ENCODE measurements around the gene PFKP.

Gene PFKP

GRCh38 chr10:3097160-3097559, 29.8 kb downstream of the PFKP start:
- Histone ChIP-seq H3K9me3 (ENCODE audit: control insufficient read depth, insufficient read depth, low read depth, low read length) (no peaks in the 10 kb centered on the region), H3K27ac (ENCODE audit: extremely low read depth, low read depth, low read length) (no peak overlapping the region), H3K4me1 (ENCODE audit: control insufficient read depth, insufficient read depth, low read length) (peaks cover 13% of the 10 kb centered on the region), H3K36me3 (ENCODE audit: control insufficient read depth in 2 of 2, insufficient read depth in 1 of 2, low read length in 2 of 2) (peaks cover 10 to 33% of the 10 kb centered on the region in 2 experiments; a peak in 2 of 3 replicates), H3K4me3 (ENCODE audit: low read depth, low read length) (no peak overlapping the region)
- 0 out of 2 replicates have a peak, but pooled peaks have one; percentile 14 for TF ChIP-seq EGR2 (tag by site-specific recombination; IDR thresholded peaks at IDR 0.05; ENCODE audit: low read depth)
- TF ChIP-seq KLF8 (tag by site-specific recombination; IDR thresholded peaks at IDR 0.05), result no peak
- ChIA-PET POLR2A (no interaction called here), CTCF (interaction anchor here (0.8 kb wide), 1 partner anchor 22 kb away, joined by 4 read pairs; no protein-coding TSS in a partner anchor)

GRCh38 chr10:3098689-3099088, 31.3 kb downstream of the PFKP start:
- Histone ChIP-seq H3K27ac (ENCODE audit: extremely low read depth, low read depth, low read length) (no peak overlapping the region), H3K36me3 (ENCODE audit: control insufficient read depth in 2 of 2, insufficient read depth in 1 of 2, low read length in 2 of 2) (peaks cover 10 to 42% of the 10 kb centered on the region in 2 experiments; a peak in 2 of 3 replicates), H3K4me1 (ENCODE audit: control insufficient read depth, insufficient read depth, low read length) (peaks cover 13% of the 10 kb centered on the region), H3K9me3 (ENCODE audit: control insufficient read depth, insufficient read depth, low read depth, low read length) (no peaks in the 10 kb centered on the region), H3K4me3 (ENCODE audit: low read depth, low read length) (no peak overlapping the region)
- POLR2A ChIA-PET, result no interaction called here
- TF ChIP-seq, protein P1, sequence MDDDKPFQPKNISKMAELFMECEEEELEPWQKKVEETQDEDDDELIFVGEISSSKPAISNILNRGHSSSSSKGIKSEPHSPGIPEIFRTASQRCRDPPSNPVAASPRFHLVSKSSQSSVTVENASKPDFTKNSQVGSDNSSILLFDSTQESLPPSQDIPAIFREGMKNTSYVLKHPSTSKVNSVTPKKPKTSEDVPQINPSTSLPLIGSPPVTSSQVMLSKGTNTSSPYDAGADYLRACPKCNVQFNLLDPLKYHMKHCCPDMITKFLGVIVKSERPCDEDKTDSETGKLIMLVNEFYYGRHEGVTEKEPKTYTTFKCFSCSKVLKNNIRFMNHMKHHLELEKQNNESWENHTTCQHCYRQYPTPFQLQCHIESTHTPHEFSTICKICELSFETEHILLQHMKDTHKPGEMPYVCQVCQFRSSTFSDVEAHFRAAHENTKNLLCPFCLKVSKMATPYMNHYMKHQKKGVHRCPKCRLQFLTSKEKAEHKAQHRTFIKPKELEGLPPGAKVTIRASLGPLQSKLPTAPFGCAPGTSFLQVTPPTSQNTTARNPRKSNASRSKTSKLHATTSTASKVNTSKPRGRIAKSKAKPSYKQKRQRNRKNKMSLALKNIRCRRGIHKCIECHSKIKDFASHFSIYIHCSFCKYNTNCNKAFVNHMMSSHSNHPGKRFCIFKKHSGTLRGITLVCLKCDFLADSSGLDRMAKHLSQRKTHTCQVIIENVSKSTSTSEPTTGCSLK (tag by site-specific recombination; IDR thresholded peaks at IDR 0.05), result no peak
- TF ChIP-seq PRDM1 (tag by site-specific recombination; IDR thresholded peaks at IDR 0.05), result peak; percentile 39; the same call in 1 of the 2 replicates
- CTCF ChIA-PET, result no interaction called here

DNA sequence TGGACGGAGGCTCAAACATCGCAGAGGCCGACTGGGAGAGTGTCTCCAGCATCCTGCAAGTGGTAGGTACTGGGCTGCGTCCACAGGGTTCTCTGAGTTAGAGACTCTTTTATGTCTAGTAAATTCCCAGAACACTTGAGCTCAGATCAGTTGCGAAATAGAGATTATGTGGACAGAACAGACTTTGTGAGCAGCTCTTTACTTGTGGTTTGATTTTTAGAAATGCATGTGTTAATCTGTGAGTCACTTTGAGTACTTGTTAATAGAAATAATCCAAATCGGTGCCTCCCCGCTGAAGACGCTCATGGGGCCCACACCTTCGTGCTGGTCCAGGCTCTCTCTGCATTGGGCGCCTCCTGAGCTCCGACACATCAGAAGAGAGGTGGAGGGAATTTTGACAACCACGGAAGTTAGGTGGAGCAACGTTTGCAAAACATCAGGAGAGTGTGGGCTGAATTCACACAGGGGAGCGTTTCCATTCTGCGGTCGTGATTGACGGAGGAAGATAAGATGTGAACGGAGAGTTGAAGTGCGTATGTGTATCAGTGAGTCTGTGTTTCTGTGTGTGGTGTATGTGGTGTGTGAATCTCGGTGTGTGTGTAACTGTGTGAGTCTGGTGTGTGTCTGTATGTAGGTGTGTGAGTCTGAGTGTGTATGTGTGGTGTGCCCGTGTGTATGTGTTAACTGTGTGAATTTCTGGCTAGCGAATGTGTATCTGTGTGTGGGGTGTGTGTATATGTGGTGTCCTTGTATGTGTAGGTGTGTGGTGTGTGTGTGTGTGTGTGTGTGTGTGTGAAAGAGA, 32.1 kb downstream of the PFKP start:
- POLR2A ChIA-PET, result no interaction called here
- H3K27ac ChIP-seq (ENCODE audit: extremely low read depth, low read depth, low read length), result no peak overlapping the region
- H3K36me3 ChIP-seq (ENCODE audit: control insufficient read depth in 2 of 2, insufficient read depth in 1 of 2, low read length in 2 of 2), result peaks cover 10 to 50% of the 10 kb centered on the region in 2 experiments; a peak in 2 of 3 replicates
- H3K9me3 ChIP-seq (ENCODE audit: control insufficient read depth, insufficient read depth, low read depth, low read length), result no peaks in the 10 kb centered on the region
- H3K4me3 ChIP-seq (ENCODE audit: low read depth, low read length), result no peak overlapping the region
- CTCF ChIA-PET, result interaction anchor here (1.1 kb wide), 1 partner anchor 21 kb away, joined by 3 read pairs; no protein-coding TSS in a partner anchor
- H3K4me1 ChIP-seq (ENCODE audit: control insufficient read depth, insufficient read depth, low read length), result peaks cover 13% of the 10 kb centered on the region
- peak; percentile 55 for TF ChIP-seq ZFHX2 (tag by site-specific recombination; conservative IDR thresholded peaks at IDR 0.05)
- no peak for TF ChIP-seq ZNF658 (tag by site-specific recombination; IDR thresholded peaks at IDR 0.05)
- peak; percentile 60 for TF ChIP-seq EGR2 (tag by site-specific recombination; IDR thresholded peaks at IDR 0.05; ENCODE audit: low read depth)

- Histone ChIP-seq H3K9me3 (ENCODE audit: control insufficient read depth, insufficient read depth, low read depth, low read length) (no peaks in the 10 kb centered on the region), H3K4me3 (ENCODE audit: low read depth, low read length) (no peak overlapping the region), H3K4me1 (ENCODE audit: control insufficient read depth, insufficient read depth, low read length) (peaks cover 6% of the 10 kb centered on the region), H3K27ac (ENCODE audit: extremely low read depth, low read depth, low read length) (no peak overlapping the region), H3K36me3 (ENCODE audit: control insufficient read depth in 2 of 2, insufficient read depth in 1 of 2, low read length in 2 of 2) (peaks cover 10 to 57% of the 10 kb centered on the region in 2 experiments; a peak in 2 of 3 replicates)
- TF ChIP-seq ZNF791 (tag by site-specific recombination; IDR thresholded peaks at IDR 0.05), result no peak
- POLR2A ChIA-PET, result interaction anchor here (0.6 to 0.9 kb wide), 3 partner anchors 27 to 72 kb away, joined by 3 to 8 read pairs (median 5); partner anchors contain the start of gene PITRM1
- CTCF ChIA-PET, result interaction anchor here (1.1 kb wide), 1 partner anchor 20 kb away, joined by 3 read pairs; no protein-coding TSS in a partner anchor
Measured at GRCh38 chr10:3100093-3100792, 32.9 kb downstream of the PFKP start.

GRCh38 chr10:3100856-3101640, 33.7 kb downstream of the PFKP start:
- Histone ChIP-seq H3K9me3 (ENCODE audit: control insufficient read depth, insufficient read depth, low read depth, low read length) (no peaks in the 10 kb centered on the region), H3K4me3 (ENCODE audit: low read depth, low read length) (no peak overlapping the region), H3K36me3 (ENCODE audit: control insufficient read depth in 2 of 2, insufficient read depth in 1 of 2, low read length in 2 of 2) (peaks cover 10 to 64% of the 10 kb centered on the region in 2 experiments; a peak in 2 of 3 replicates), H3K4me1 (ENCODE audit: control insufficient read depth, insufficient read depth, low read length) (peaks cover 2% of the 10 kb centered on the region), H3K27ac (ENCODE audit: extremely low read depth, low read depth, low read length) (no peak overlapping the region)
- ChIA-PET CTCF (interaction anchor here (1.1 kb wide), 1 partner anchor 19 kb away, joined by 3 read pairs; no protein-coding TSS in a partner anchor), POLR2A (interaction anchor here (0.6 to 0.9 kb wide), 4 partner anchors 9 to 71 kb away, joined by 3 to 8 read pairs (median 5); partner anchors contain the start of gene PITRM1)
- TF ChIP-seq ZBTB20 (tag by site-specific recombination; IDR thresholded peaks at IDR 0.05) (no peak), ZNF366 (tag by site-specific recombination; conservative IDR thresholded peaks at IDR 0.05) (no peak), ZFP3 (tag by site-specific recombination; IDR thresholded peaks at IDR 0.05; ENCODE audit: low read depth) (no peak), ZBTB48 (tag by site-specific recombination; IDR thresholded peaks at IDR 0.05) (no peak)
- TF ChIP-seq, protein P2, sequence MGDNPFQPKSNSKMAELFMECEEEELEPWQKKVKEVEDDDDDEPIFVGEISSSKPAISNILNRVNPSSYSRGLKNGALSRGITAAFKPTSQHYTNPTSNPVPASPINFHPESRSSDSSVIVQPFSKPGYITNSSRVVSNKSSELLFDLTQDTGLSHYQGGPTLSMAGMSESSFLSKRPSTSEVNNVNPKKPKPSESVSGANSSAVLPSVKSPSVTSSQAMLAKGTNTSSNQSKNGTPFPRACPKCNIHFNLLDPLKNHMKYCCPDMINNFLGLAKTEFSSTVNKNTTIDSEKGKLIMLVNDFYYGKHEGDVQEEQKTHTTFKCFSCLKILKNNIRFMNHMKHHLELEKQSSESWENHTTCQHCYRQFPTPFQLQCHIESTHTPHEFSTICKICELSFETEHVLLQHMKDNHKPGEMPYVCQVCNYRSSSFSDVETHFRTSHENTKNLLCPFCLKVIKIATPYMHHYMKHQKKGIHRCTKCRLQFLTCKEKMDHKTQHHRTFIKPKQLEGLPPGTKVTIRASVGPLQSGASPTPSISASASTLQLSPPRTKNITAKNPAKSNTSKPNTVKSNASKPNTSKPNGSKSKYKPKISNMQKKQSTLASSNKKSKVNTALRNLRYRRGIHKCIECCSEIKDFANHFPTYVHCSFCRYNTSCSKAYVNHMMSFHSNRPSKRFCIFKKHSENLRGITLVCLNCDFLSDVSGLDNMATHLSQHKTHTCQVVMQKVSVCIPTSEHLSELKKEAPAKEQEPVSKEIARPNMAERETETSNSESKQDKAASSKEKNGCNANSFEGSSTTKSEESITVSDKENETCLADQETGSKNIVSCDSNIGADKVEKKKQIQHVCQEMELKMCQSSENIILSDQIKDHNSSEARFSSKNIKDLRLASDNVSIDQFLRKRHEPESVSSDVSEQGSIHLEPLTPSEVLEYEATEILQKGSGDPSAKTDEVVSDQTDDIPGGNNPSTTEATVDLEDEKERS (tag by site-specific recombination; IDR thresholded peaks at IDR 0.05), result no peak

Measured in HEK293 (cell line).